Liver (tissue), 3 donors: ENCODE data around the gene OSTN.

ENCODE experiments used
- TAF1 ChIP-seq: conservative IDR thresholded peaks from 2 replicates; pipeline ENCODE4 v1.6.1; 2016; ENCODE audit warnings: antibody characterized with exemption, mild to moderate bottlenecking
- TF ChIP-seq, protein P1 (sequence below): fragments of 150-350 bp; IDR thresholded peaks from 2 replicates; pipeline ENCODE4 v1.5.1; 2017; ENCODE audit warnings: improper control_type of control experiment, low read depth, low read length; ENCODE audit not compliant: missing input control
- TF ChIP-seq, protein P2 (sequence below): IDR thresholded peaks from 2 replicates; pipeline ENCODE4 v1.6.1; 2016; ENCODE audit warnings: antibody characterized with exemption, mild to moderate bottlenecking
- TF ChIP-seq, protein P3 (sequence below): IDR thresholded peaks from 2 replicates; pipeline ENCODE4 v1.6.1; 2016; ENCODE audit warnings: antibody characterized with exemption
- donor health status: healthy.
- donor health status: healthy.

DNA sequence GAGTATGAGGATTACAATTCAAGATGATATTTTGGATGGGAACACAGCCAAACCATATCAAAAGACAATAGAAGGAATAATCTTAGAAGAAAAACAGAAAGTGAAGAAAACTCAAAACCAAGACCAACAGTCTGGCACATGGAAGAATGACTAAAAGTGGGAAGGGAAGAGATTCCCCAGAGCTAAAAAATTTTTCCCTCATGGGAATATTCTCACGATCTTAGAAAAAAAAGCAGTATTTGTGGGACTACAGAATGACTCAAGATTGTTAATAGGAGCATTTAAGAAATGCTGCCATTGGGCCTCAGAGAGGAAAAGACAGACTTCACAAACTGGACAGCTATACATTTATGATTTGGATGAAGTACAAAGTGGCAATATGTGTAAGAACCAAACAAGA, 18.3 kb downstream of the OSTN start:
- TF ChIP-seq, protein P1, sequence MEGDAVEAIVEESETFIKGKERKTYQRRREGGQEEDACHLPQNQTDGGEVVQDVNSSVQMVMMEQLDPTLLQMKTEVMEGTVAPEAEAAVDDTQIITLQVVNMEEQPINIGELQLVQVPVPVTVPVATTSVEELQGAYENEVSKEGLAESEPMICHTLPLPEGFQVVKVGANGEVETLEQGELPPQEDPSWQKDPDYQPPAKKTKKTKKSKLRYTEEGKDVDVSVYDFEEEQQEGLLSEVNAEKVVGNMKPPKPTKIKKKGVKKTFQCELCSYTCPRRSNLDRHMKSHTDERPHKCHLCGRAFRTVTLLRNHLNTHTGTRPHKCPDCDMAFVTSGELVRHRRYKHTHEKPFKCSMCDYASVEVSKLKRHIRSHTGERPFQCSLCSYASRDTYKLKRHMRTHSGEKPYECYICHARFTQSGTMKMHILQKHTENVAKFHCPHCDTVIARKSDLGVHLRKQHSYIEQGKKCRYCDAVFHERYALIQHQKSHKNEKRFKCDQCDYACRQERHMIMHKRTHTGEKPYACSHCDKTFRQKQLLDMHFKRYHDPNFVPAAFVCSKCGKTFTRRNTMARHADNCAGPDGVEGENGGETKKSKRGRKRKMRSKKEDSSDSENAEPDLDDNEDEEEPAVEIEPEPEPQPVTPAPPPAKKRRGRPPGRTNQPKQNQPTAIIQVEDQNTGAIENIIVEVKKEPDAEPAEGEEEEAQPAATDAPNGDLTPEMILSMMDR = no peak
- no peak for TF ChIP-seq TAF1
- TF ChIP-seq, protein P2, sequence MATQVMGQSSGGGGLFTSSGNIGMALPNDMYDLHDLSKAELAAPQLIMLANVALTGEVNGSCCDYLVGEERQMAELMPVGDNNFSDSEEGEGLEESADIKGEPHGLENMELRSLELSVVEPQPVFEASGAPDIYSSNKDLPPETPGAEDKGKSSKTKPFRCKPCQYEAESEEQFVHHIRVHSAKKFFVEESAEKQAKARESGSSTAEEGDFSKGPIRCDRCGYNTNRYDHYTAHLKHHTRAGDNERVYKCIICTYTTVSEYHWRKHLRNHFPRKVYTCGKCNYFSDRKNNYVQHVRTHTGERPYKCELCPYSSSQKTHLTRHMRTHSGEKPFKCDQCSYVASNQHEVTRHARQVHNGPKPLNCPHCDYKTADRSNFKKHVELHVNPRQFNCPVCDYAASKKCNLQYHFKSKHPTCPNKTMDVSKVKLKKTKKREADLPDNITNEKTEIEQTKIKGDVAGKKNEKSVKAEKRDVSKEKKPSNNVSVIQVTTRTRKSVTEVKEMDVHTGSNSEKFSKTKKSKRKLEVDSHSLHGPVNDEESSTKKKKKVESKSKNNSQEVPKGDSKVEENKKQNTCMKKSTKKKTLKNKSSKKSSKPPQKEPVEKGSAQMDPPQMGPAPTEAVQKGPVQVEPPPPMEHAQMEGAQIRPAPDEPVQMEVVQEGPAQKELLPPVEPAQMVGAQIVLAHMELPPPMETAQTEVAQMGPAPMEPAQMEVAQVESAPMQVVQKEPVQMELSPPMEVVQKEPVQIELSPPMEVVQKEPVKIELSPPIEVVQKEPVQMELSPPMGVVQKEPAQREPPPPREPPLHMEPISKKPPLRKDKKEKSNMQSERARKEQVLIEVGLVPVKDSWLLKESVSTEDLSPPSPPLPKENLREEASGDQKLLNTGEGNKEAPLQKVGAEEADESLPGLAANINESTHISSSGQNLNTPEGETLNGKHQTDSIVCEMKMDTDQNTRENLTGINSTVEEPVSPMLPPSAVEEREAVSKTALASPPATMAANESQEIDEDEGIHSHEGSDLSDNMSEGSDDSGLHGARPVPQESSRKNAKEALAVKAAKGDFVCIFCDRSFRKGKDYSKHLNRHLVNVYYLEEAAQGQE = no peak
- TF ChIP-seq, protein P3, sequence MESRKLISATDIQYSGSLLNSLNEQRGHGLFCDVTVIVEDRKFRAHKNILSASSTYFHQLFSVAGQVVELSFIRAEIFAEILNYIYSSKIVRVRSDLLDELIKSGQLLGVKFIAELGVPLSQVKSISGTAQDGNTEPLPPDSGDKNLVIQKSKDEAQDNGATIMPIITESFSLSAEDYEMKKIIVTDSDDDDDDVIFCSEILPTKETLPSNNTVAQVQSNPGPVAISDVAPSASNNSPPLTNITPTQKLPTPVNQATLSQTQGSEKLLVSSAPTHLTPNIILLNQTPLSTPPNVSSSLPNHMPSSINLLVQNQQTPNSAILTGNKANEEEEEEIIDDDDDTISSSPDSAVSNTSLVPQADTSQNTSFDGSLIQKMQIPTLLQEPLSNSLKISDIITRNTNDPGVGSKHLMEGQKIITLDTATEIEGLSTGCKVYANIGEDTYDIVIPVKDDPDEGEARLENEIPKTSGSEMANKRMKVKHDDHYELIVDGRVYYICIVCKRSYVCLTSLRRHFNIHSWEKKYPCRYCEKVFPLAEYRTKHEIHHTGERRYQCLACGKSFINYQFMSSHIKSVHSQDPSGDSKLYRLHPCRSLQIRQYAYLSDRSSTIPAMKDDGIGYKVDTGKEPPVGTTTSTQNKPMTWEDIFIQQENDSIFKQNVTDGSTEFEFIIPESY = no peak
